HG03469 (cell line): ENCODE results near the gene KERA.
A peak's percentile ranks its signal among the peaks of the same experiment; 100 is the strongest.

ENCODE experiments used
- ATAC-seq: cut with Tn5 transposase; IDR thresholded peaks from one replicate; pipeline ENCODE4 v1.9.1; 2021; ENCODE audit warnings: mild to moderate bottlenecking, moderate library complexity, moderate number of reproducible peaks; ENCODE audit not compliant: unreplicated experiment

KERA gene

DNA sequence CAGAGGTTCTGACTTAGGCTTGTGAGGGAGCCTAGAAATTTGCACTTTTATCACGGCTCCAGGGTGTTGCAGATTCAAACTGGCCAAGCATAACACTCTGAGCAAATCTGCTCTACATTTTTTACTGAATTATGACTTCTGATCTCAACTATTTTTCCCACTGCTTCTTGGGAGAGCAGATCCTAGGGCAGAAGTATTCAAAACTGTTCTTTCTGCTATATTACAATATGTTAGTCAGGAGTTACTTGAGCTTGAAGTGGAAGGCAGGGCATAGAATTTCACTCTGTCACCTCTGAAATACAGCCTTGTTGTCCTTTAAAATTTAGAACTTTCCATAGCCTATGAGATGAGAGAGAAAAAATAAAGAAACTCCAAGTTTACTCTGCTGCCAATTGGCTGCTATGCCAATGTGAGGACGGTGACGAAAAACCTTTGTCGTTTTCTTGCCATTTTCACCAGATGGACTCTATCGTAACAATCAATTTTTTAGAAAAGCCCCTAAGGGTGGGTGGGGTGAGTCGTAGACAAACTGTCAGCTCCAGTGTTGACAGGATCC lies 16.4 kb upstream of the KERA start:
- ATAC-seq: no peak

- no peak for ATAC-seq
Measured at GRCh38 chr12:91073426-91073825, 15.6 kb upstream of the KERA start.

DNA sequence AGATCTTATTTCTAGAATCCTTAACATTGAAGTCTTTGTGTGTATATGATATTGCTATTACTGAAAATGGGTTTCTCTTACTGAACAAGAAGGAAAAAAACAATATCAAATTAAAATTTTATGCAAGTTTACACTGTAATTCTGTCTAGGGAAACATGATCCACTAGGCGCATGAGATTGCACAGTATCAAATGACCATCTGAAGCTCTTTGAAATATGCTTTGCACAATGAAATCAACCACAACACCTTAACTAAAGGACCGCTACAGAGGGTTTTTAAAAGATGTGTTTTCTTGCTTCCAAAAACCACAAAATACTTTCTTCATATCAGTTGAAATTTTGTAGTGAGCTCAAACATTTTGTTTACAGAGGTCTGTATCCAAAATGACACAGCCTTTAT lies 15.1 kb upstream of the KERA start:
- no peak for ATAC-seq

GRCh38 chr12:91070936-91071335 lies 13.1 kb upstream of the KERA start:
- ATAC-seq: no peak

DNA sequence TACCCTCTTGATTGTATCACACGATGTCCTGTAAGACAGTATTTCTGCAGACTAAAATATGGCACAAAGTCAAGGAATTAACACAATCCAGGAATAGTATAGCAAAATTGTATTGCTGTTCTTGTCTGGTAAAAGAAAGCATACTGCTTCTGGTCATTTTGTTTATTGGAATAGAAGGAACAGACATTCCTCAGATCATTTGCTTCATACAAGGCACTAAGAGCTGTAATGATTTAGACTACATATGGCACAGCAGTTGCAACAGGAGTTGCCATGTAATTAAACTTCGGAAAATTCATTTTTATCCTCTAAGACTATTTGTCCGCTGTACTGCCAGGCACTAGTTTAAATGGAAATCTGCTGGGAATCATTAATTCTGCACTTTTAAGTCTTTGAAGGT lies 7.6 kb upstream of the KERA start:
- no peak for ATAC-seq

DNA sequence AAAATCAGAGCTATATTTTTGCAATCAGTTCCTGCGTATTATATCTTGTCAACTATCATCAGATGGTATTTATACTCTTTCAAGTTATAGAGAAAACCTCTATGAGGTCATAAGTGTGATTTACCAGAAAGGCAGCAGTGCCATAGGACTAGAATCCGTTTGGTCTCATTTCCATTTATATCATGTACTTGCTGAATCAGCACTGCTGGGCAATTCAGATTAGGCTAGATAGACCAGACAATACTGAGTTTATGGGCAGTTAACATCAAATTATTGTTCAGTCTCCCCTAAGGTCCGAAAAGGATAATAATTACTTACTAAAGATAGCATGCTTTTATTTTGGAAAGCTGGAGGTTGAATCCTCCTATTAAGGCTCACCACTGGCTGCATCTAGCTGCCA lies 6.8 kb upstream of the KERA start:
- no peak for ATAC-seq

GRCh38 chr12:91061091-91061490 lies 3.3 kb upstream of the KERA start:
- ATAC-seq: no peak

GRCh38 chr12:91059211-91059610 lies 1.4 kb upstream of the KERA start:
- no peak for ATAC-seq

GRCh38 chr12:91058786-91059185 lies 962 bp upstream of the KERA start:
- no peak for ATAC-seq

GRCh38 chr12:91056488-91056887 lies 1.3 kb downstream of the KERA start:
- ATAC-seq: no peak

GRCh38 chr12:91055976-91056375 lies 1.8 kb downstream of the KERA start:
- ATAC-seq: no peak

DNA sequence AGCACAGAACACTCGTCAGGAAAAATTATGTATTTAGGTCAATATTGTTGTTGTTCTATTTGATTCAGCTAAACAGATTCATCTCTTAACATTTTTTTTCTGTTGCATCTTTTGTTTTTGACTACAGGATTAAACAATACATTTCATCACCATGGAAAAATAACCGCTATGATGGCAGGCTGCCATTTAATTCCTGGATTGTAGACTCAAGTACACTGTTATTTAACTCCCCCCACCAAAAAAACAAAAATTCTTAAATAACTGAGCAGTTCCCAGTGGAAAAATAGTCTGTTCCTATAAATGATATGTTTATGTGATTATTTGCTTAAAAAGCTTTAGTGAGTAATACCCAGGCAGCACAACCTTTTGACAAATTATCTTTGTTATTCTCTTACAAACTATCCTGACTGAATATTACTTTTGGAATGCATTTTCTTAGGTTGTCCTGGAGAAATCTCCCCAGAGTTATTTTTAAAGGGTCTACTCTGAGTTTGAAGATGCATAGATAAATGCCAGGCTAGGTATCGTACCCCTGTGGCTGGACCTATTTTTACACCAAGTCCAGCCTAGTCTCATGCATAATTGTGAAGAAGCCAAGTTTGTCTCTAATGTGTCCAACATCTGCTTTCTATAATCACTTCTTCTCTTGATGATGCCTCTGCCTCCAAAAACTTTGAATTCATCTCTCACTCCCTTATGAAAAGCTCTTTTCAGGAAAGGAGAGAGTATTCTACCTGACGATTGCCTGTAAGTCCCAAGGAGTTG lies 3.7 kb downstream of the KERA start:
- no peak for ATAC-seq

- no peak for ATAC-seq
Measured at GRCh38 chr12:91052026-91052425, 5.8 kb downstream of the KERA start.

DNA sequence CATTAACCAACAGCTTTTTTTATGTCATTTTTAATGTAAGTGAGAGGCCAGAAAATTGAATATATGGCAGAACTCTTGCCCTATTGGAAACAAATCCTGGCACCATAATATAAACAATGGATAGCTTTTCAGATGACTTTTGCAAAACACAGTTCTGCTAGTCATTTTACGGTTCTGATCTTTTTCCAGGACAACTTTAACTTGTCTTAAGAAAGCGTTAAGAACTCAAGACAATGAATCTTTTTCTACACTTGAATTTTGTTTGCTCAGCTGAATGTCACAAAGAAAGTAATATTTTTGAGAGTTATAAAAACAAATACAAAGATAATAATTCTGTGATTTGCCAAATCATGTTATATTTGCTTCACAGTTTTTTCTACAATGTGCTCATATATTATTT lies 13.2 kb downstream of the KERA start:
- ATAC-seq: no peak

- ATAC-seq: no peak
Measured at GRCh38 chr12:91043408-91043807, 14.4 kb downstream of the KERA start.

DNA sequence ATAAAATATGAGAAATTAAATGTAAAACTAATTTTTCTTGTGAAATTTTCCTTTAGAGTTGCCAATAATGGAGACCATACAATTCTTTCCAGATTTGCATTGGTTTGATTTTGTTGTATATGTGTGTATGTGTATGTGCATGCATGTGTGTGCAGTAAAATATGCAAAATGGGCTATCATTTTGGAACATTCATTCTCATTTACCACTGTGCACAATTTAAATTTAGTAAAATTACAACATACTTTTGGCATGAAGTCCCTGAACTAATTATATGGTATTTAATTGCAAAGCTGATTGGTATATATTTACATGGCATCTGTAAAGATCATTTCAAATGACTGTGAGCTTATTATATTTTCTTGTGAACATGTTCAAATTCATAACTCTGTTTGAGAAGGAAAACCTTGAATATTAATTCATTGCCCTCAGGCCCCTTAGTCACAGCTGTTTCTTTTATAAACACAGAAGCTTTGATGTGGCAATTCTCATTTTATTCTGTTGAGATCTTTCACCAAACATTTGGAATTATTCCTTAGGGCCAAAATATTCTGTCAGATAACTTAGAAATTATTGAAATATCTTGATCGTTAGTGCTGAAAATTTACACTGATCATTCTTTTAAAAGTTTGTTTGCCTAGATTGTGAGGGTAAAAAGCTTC lies 17.6 kb downstream of the KERA start:
- ATAC-seq: no peak

DNA sequence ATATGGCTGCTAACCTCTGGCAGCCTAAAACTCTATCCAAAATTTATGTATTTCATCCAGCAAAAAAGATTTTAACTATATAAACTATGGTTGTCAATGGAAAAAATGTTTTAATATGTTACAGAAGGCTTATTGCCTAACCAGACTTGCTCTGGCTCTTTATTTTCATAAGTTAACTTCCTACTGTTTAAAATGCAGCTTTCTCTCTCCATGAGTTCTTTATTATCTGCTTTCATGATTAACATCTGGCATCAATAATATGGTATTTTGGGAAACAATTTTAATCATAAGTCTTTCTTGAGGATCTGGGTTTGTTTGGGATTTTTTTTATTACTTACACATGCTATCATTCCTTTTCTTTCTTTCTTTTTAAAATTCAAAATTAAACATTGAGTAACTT lies 20.5 kb downstream of the KERA start:
- no peak for ATAC-seq

GRCh38 chr12:91033251-91033650 lies 24.6 kb downstream of the KERA start:
- ATAC-seq: no peak

- ATAC-seq: peak; percentile 94
Measured at GRCh38 chr12:91023326-91024004, 34.4 kb downstream of the KERA start.

DNA sequence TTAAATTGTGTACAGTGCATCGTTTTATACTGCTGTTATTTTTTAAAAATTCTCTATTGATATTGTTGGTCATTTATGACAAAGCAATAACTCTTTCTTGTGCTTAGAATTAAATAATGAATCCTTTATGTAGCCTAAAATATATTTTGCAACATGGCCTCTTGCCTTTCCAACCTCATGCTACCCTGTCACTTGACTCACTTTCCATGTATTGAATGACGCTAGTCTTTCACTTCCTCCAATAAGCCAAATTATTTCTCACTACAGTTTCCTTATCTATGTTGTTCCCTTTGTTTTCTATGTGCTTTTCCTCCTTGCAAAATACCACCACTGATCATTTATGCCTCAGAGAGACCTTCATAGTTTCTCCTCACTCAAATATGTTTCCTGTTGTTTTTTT lies 36.7 kb downstream of the KERA start:
- no peak for ATAC-seq

- ATAC-seq: no peak
Measured at GRCh38 chr12:91019455-91019854, 38.4 kb downstream of the KERA start.
